ENCODE measurements around the gene TNNI2. TPM values are rescaled to one million over a fixed set of nuclear protein-coding genes. Genes with fewer than 3 reads are reported as not detected.

Gene TNNI2
- total RNA-seq, 2 donors from 2014 or later, result not detected

GRCh38 chr11:1864231-1864630, 25.4 kb downstream of the TNNI2 start:
- Histone ChIP-seq H3K4me1 (ENCODE audit: control insufficient read depth, insufficient read depth, low read length) (no peaks in the 10 kb centered on the region), H3K9ac (ENCODE audit: extremely low read depth, low read length, poor library complexity, severe bottlenecking) (no peak overlapping the region), H3K27ac (ENCODE audit: low read depth, low read length) (no peak overlapping the region), H3K9me3 (ENCODE audit: control insufficient read depth, low read length) (no peaks in the 10 kb centered on the region), H3K4me3 (ENCODE audit: low read length) (no peak overlapping the region), H3K36me3 (ENCODE audit: control insufficient read depth, insufficient read depth, low read length) (no peaks in the 10 kb centered on the region), H3K27me3 (ENCODE audit: control insufficient read depth, insufficient read depth, low read length, poor library complexity, severe bottlenecking) (no peaks in the 10 kb centered on the region)
- H3K4me1 Mint-ChIP-seq, result no peaks in the 10 kb centered on the region
- no peak overlapping the region for H3K4me3 Mint-ChIP-seq
- no peaks in the 10 kb centered on the region for H3K9me3 Mint-ChIP-seq
- no peak for DNase-seq
- no peaks in the 10 kb centered on the region for H3K36me3 Mint-ChIP-seq (ENCODE audit: low read depth)
- no peak overlapping the region for H3K27ac Mint-ChIP-seq
- H3K27me3 Mint-ChIP-seq (ENCODE audit: insufficient read depth), result peaks cover 7% of the 10 kb centered on the region
- WGBS, 2 experiments (ENCODE audit: insufficient coverage in 1 of 2, insufficient read length in 1 of 2), result 85 to 92% methylated on average over 7 to 18 of the region's 18 CpGs
- no peak for TF ChIP-seq CTCF (conservative IDR thresholded peaks at IDR 0.05)

GRCh38 chr11:1864831-1865665, 26.3 kb downstream of the TNNI2 start:
- H3K27me3 Mint-ChIP-seq (ENCODE audit: insufficient read depth), result peaks cover 10% of the 10 kb centered on the region
- Histone ChIP-seq H3K9me3 (ENCODE audit: control insufficient read depth, low read length) (no peaks in the 10 kb centered on the region), H3K27ac (ENCODE audit: low read depth, low read length) (no peak overlapping the region), H3K4me3 (ENCODE audit: low read length) (no peak overlapping the region), H3K4me1 (ENCODE audit: control insufficient read depth, insufficient read depth, low read length) (no peaks in the 10 kb centered on the region), H3K9ac (ENCODE audit: extremely low read depth, low read length, poor library complexity, severe bottlenecking) (no peak overlapping the region), H3K36me3 (ENCODE audit: control insufficient read depth, insufficient read depth, low read length) (no peaks in the 10 kb centered on the region), H3K27me3 (ENCODE audit: control insufficient read depth, insufficient read depth, low read length, poor library complexity, severe bottlenecking) (no peaks in the 10 kb centered on the region)
- H3K4me3 Mint-ChIP-seq, result no peak overlapping the region
- no peak for TF ChIP-seq CTCF (conservative IDR thresholded peaks at IDR 0.05)
- no peak overlapping the region for H3K27ac Mint-ChIP-seq
- no peaks in the 10 kb centered on the region for H3K9me3 Mint-ChIP-seq
- WGBS, 2 experiments (ENCODE audit: insufficient coverage in 1 of 2, insufficient read length in 1 of 2), result 86 to 94% methylated on average over 14 to 30 of the region's 30 CpGs
- DNase-seq, result no peak
- no peaks in the 10 kb centered on the region for H3K36me3 Mint-ChIP-seq (ENCODE audit: low read depth)
- H3K4me1 Mint-ChIP-seq, result no peaks in the 10 kb centered on the region

- H3K27me3 Mint-ChIP-seq (ENCODE audit: insufficient read depth), result peaks cover 16% of the 10 kb centered on the region
- Histone ChIP-seq H3K4me1 (ENCODE audit: control insufficient read depth, insufficient read depth, low read length) (no peaks in the 10 kb centered on the region), H3K27me3 (ENCODE audit: control insufficient read depth, insufficient read depth, low read length, poor library complexity, severe bottlenecking) (no peaks in the 10 kb centered on the region), H3K27ac (ENCODE audit: low read depth, low read length) (no peak overlapping the region), H3K9ac (ENCODE audit: extremely low read depth, low read length, poor library complexity, severe bottlenecking) (no peak overlapping the region), H3K4me3 (ENCODE audit: low read length) (no peak overlapping the region), H3K9me3 (ENCODE audit: control insufficient read depth, low read length) (no peaks in the 10 kb centered on the region), H3K36me3 (ENCODE audit: control insufficient read depth, insufficient read depth, low read length) (no peaks in the 10 kb centered on the region)
- H3K4me3 Mint-ChIP-seq, result no peak overlapping the region
- no peak overlapping the region for H3K27ac Mint-ChIP-seq
- H3K4me1 Mint-ChIP-seq, result no peaks in the 10 kb centered on the region
- DNase-seq, result no peak
- WGBS, 2 experiments (ENCODE audit: insufficient coverage in 1 of 2, insufficient read length in 1 of 2), result 89 to 100% methylated on average over 4 to 7 of the region's 8 CpGs
- TF ChIP-seq CTCF (conservative IDR thresholded peaks at IDR 0.05), result no peak
- no peaks in the 10 kb centered on the region for H3K36me3 Mint-ChIP-seq (ENCODE audit: low read depth)
- no peaks in the 10 kb centered on the region for H3K9me3 Mint-ChIP-seq
These were observed 27.4 kb downstream of the TNNI2 start for GRCh38 chr11:1866226-1866625.

Data from endodermal cell (in vitro differentiated cells).